Keratinocyte (primary cell): ENCODE measurements around the gene KEL. TPM values are rescaled to one million over a fixed set of nuclear protein-coding genes. Genes with fewer than 3 reads are reported as not detected.

ENCODE experiments used
- DNase-seq: peaks from one replicate; pipeline ENCODE4 v3.0.0-alpha.2; 2011; ENCODE audit warnings: low read depth, missing footprints, low spot score
- FAIRE-seq: peaks from 2 replicates; lab custom pipeline; 2011; peaks lifted over from hg19 to GRCh38; lab: Jason Lieb, UNC
- H2AFZ ChIP-seq: 2 replicates; pipeline ENCODE4 v1.6.0; 2012; ENCODE audit warnings: low read length, control low read depth, inconsistent platforms; ENCODE audit not compliant: control insufficient read depth
- H3K27ac ChIP-seq: 2 replicates; pipeline ENCODE4 v1.5.1; 2011; ENCODE audit warnings: low read length; ENCODE audit not compliant: control insufficient read depth, insufficient read depth
- H3K27me3 ChIP-seq: 3 replicates; pipeline ENCODE4 v1.6.0; 2011; ENCODE audit warnings: low read length; ENCODE audit not compliant: control insufficient read depth, insufficient read depth; ENCODE audit errors: extremely low read depth
- H3K36me3 ChIP-seq, 2 experiments: 2 replicates in 1 of 2; 3 replicates in 1 of 2; pipeline ENCODE4 v1.5.1; 2011; ENCODE audit warnings: low read length in 2 of 2, mild to moderate bottlenecking in 1 of 2; ENCODE audit not compliant: control insufficient read depth in 2 of 2, insufficient read depth in 2 of 2; ENCODE audit errors: extremely low read depth in 1 of 2
- H3K4me1 ChIP-seq: 3 replicates; pipeline ENCODE4 v1.5.1; 2011; ENCODE audit warnings: low read length; ENCODE audit not compliant: control insufficient read depth, insufficient read depth; ENCODE audit errors: extremely low read depth
- H3K4me2 ChIP-seq: 3 replicates; pipeline ENCODE4 v1.6.0; 2011; ENCODE audit warnings: low read depth, low read length; ENCODE audit not compliant: control insufficient read depth, insufficient read depth; ENCODE audit errors: extremely low read depth
- H3K4me3 ChIP-seq, 3 experiments: fragments of 200-600 bp in 1 of 3; sonication (generic) in 1 of 3; 2 replicates in 2 of 3; 3 replicates in 1 of 3; pipeline ENCODE4 v1.5.1; 2011 to 2016; ENCODE audit warnings: low read length in 3 of 3, mild to moderate bottlenecking in 3 of 3, control low read depth in 2 of 3, inconsistent platforms in 1 of 3, low read depth in 1 of 3, mixed read lengths in 1 of 3, mixed run types in 1 of 3, moderate library complexity in 1 of 3; ENCODE audit not compliant: control insufficient read depth in 2 of 3, insufficient read depth in 2 of 3; ENCODE audit errors: extremely low read depth in 1 of 3
- H3K79me2 ChIP-seq: 2 replicates; pipeline ENCODE4 v1.6.0; 2012; ENCODE audit warnings: low read length; ENCODE audit not compliant: control insufficient read depth, insufficient read depth
- H3K9ac ChIP-seq: 3 replicates; pipeline ENCODE4 v1.6.0; 2011; ENCODE audit warnings: low read length; ENCODE audit not compliant: control insufficient read depth, insufficient read depth; ENCODE audit errors: extremely low read depth
- H3K9me1 ChIP-seq: 3 replicates; pipeline ENCODE4 v1.6.0; 2011; ENCODE audit warnings: low read length; ENCODE audit not compliant: control insufficient read depth, insufficient read depth; ENCODE audit errors: extremely low read depth
- H3K9me3 ChIP-seq: 2 replicates; pipeline ENCODE4 v1.5.1; 2012; ENCODE audit warnings: low read depth, low read length; ENCODE audit not compliant: control insufficient read depth
- H4K20me1 ChIP-seq: 3 replicates; pipeline ENCODE4 v1.6.0; 2011; ENCODE audit warnings: low read length; ENCODE audit not compliant: control insufficient read depth, insufficient read depth; ENCODE audit errors: extremely low read depth
- EZH2 ChIP-seq: IDR thresholded peaks from one replicate; pipeline ENCODE4 v1.6.1; 2012; ENCODE audit warnings: inconsistent platforms, mild to moderate bottlenecking, low read length, moderate library complexity
- dilution Hi-C: fragments of 300-500 bp; cut with MboI; formaldehyde crosslinking; loops from one replicate; pipeline ENCODE4 v1.7.0; 2020; ENCODE audit warnings: low sequenced_read_pairs; ENCODE audit not compliant: extremely low pct_ligation_motif_present
- polyA plus RNA-seq, 5 experiments: library from polyadenylated mRNA; depleted of rRNA in 3 of 5; stranded (reverse) in 3 of 5; stranded (forward) in 1 of 5; unstranded in 1 of 5; fragments of >200 nt; gene quantifications; 1 replicate in 1 of 5; 2 replicates in 3 of 5; 3 replicates in 1 of 5; pipeline versions ENCODE4 v1.2.1 to v1.2.3, GENCODE V29; 2011 to 2012; ENCODE audit warnings: missing spikeins in 2 of 5, low read depth in 1 of 5, low replicate concordance in 1 of 5
- TF ChIP-seq, protein P1 (sequence below), 3 experiments: IDR thresholded peaks in 1 of 3; conservative IDR thresholded peaks in 1 of 3; optimal IDR thresholded peaks in 1 of 3; 2 replicates in 2 of 3; 3 replicates in 1 of 3; pipeline versions ENCODE3 to v1.5.1; 2011; ENCODE audit warnings: low read length in 3 of 3, mild to moderate bottlenecking in 3 of 3, moderate library complexity in 2 of 3, control low read depth in 1 of 3, inconsistent platforms in 1 of 3; ENCODE audit not compliant: insufficient read depth in 2 of 3; ENCODE audit errors: extremely low read depth in 1 of 3

The KEL gene
- polyA plus RNA-seq, 1 donor (not counting 4 experiments of a cell fraction or from before 2014, with no cell fraction given), result 0.09 TPM

DNA sequence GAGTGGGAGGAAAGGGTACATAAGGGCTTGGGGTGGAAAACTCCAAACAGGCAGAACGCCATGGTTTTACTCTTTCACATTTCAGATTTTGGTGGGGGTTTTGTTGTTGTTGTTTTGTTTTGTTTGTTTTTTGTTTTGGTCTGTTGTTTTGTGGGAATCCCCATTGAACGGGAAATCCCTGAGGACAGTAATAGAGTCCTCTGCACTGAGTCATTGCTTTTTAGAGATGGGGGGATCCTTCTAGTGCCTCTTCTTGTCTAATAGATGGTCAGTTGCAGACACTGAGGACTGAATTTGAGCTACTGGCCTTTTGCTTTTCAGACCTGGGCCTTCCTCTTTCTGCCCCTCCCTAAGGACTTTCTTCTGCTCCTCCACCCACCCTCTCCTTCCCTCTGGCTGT, 48.6 kb downstream of the KEL start:
- Histone ChIP-seq H2AFZ (no peak overlapping the region), H3K4me1 (no peaks in the 10 kb centered on the region), H3K4me3 (no peak overlapping the region), H3K4me2 (no peak overlapping the region), H4K20me1 (no peaks in the 10 kb centered on the region), H3K9me1 (no peaks in the 10 kb centered on the region), H3K27ac (no peak overlapping the region), H3K27me3 (no peaks in the 10 kb centered on the region), H3K36me3 (no peaks in the 10 kb centered on the region), H3K79me2 (no peaks in the 10 kb centered on the region), H3K9ac (no peak overlapping the region), H3K9me3 (no peaks in the 10 kb centered on the region)
- FAIRE-seq, result no peak
- dilution Hi-C loops, result no loop called here
- no peak for DNase-seq
- TF ChIP-seq, protein P1, sequence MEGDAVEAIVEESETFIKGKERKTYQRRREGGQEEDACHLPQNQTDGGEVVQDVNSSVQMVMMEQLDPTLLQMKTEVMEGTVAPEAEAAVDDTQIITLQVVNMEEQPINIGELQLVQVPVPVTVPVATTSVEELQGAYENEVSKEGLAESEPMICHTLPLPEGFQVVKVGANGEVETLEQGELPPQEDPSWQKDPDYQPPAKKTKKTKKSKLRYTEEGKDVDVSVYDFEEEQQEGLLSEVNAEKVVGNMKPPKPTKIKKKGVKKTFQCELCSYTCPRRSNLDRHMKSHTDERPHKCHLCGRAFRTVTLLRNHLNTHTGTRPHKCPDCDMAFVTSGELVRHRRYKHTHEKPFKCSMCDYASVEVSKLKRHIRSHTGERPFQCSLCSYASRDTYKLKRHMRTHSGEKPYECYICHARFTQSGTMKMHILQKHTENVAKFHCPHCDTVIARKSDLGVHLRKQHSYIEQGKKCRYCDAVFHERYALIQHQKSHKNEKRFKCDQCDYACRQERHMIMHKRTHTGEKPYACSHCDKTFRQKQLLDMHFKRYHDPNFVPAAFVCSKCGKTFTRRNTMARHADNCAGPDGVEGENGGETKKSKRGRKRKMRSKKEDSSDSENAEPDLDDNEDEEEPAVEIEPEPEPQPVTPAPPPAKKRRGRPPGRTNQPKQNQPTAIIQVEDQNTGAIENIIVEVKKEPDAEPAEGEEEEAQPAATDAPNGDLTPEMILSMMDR (optimal IDR thresholded peaks at IDR 0.05 in 1 of 3, IDR thresholded peaks at IDR 0.05 in 1 of 3, conservative IDR thresholded peaks at IDR 0.05 in 1 of 3; ENCODE audit: extremely low read depth in 1 of 3, insufficient read depth in 2 of 3, low read length in 3 of 3), result no peak
- TF ChIP-seq EZH2, result no peak

DNA sequence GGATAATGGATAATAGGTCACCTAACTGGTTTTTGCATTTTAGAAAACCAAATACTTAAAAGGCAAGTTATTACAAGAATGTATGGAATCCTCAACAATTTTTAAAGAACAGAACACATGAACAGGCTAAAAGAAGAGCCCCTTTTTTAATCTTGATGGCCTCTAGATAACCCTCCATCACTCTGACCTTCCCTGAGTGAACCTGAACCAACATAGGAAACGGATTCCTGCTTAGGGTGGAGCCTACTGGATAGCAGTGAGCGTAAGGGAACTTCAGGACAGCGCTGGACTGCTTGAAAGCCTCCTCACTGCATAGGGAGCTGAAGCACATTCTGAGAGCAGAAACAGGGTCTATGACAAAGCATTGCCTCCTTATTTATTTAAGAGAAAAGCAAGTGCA, 49.1 kb downstream of the KEL start:
- dilution Hi-C loops, result no loop called here
- Histone ChIP-seq H3K79me2 (no peaks in the 10 kb centered on the region), H3K9me3 (no peaks in the 10 kb centered on the region), H3K36me3 (no peaks in the 10 kb centered on the region), H3K4me1 (no peaks in the 10 kb centered on the region), H3K27ac (no peak overlapping the region), H3K9me1 (no peaks in the 10 kb centered on the region), H3K27me3 (no peaks in the 10 kb centered on the region), H2AFZ (no peak overlapping the region), H4K20me1 (no peaks in the 10 kb centered on the region), H3K4me2 (no peak overlapping the region), H3K9ac (no peak overlapping the region), H3K4me3 (no peak overlapping the region)
- no peak for FAIRE-seq
- TF ChIP-seq EZH2, result no peak
- TF ChIP-seq, protein P1 (optimal IDR thresholded peaks at IDR 0.05 in 1 of 3, IDR thresholded peaks at IDR 0.05 in 1 of 3, conservative IDR thresholded peaks at IDR 0.05 in 1 of 3; ENCODE audit: extremely low read depth in 1 of 3, insufficient read depth in 2 of 3, low read length in 3 of 3), result no peak
- DNase-seq, result no peak
